Hepatocyte (in vitro differentiated cells): ENCODE measurements around the gene ZDHHC22. TPM values are rescaled to one million over a fixed set of nuclear protein-coding genes. Genes with fewer than 3 reads are reported as not detected.
"Not testable (repeated sequence)": the region's sequence is repeated elsewhere in the genome, so short reads cannot be mapped to it uniquely, and the experiment has no call there.

ENCODE experiments used
- DNase-seq: peaks from one replicate; pipeline ENCODE4 v3.0.0-alpha.2; 2016; ENCODE audit warnings: low spot score
- H2AFZ ChIP-seq: fragments of 200-600 bp; sonication (generic); 2 replicates; pipeline ENCODE4 v1.6.0; 2016; ENCODE audit warnings: antibody characterized with exemption, mild to moderate bottlenecking
- H3K27ac ChIP-seq: fragments of 200-600 bp; sonication (generic); 2 replicates; pipeline ENCODE4 v1.5.1; 2016; ENCODE audit warnings: mild to moderate bottlenecking
- H3K27me3 ChIP-seq: fragments of 200-600 bp; sonication (generic); 2 replicates; pipeline ENCODE4 v1.6.1; 2016
- H3K36me3 ChIP-seq: fragments of 200-600 bp; sonication (generic); replicated peaks from 2 replicates; pipeline ENCODE4 v1.5.1; 2016; ENCODE audit warnings: low read depth; ENCODE audit not compliant: insufficient read depth
- H3K4me1 ChIP-seq: fragments of 200-600 bp; sonication (generic); 2 replicates; pipeline ENCODE4 v1.5.1; 2016; ENCODE audit warnings: mild to moderate bottlenecking, moderate library complexity; ENCODE audit not compliant: insufficient read depth
- H3K4me2 ChIP-seq: fragments of 200-600 bp; sonication (generic); 2 replicates; pipeline ENCODE4 v1.6.0; 2016
- H3K4me3 ChIP-seq: fragments of 200-600 bp; sonication (generic); 2 replicates; pipeline ENCODE4 v1.5.1; 2016; ENCODE audit warnings: mild to moderate bottlenecking
- H3K79me2 ChIP-seq: fragments of 200-600 bp; sonication (generic); 2 replicates; pipeline ENCODE4 v1.6.0; 2017; ENCODE audit warnings: mild to moderate bottlenecking
- H3K9me2 ChIP-seq: fragments of 200-600 bp; sonication (generic); replicated peaks from 2 replicates; pipeline ENCODE4 v1.6.0; 2017; ENCODE audit warnings: mild to moderate bottlenecking; ENCODE audit not compliant: insufficient read depth
- H3K9me3 ChIP-seq: fragments of 200-600 bp; sonication (generic); 2 replicates; pipeline ENCODE4 v1.5.1; 2016; ENCODE audit warnings: low read depth, mild to moderate bottlenecking
- H4K20me1 ChIP-seq: fragments of 200-600 bp; sonication (generic); 2 replicates; pipeline ENCODE4 v1.6.0; 2016; ENCODE audit warnings: mild to moderate bottlenecking; ENCODE audit not compliant: insufficient read depth, poor library complexity, severe bottlenecking
- EZH2 ChIP-seq: fragments of 200-600 bp; sonication (generic); IDR thresholded peaks from 2 replicates; pipeline ENCODE4 v1.6.1; 2016; ENCODE audit warnings: antibody characterized with exemption, mild to moderate bottlenecking, borderline replicate concordance
- EZH2phosphoT487 ChIP-seq: fragments of 200-600 bp; sonication (generic); IDR thresholded peaks from one replicate; pipeline ENCODE4 v1.6.1; 2018; ENCODE audit warnings: antibody characterized with exemption, mild to moderate bottlenecking, low read depth, moderate library complexity; ENCODE audit not compliant: unreplicated experiment, severe bottlenecking
- whole genome bisulfite sequencing: methylation state at CpG from one replicate; pipeline ENCODE4 v1.1.6; 2016; ENCODE audit warnings: low lambda C conversion rate; ENCODE audit errors: missing lambda C conversion rate; 5-methylcytosine and 5-hydroxymethylcytosine counted together
- polyA plus RNA-seq: library from polyadenylated mRNA; unstranded; fragments of >200 nt; fragmentation: Nextera tagmentation; extraction: Ambion mirVana; gene quantifications from 2 replicates; pipeline ENCODE4 v1.2.1, GENCODE V29; 2016
- total RNA-seq: library from RNA; depleted of rRNA; stranded (reverse); fragments of >200 nt; gene quantifications from 2 replicates; pipeline ENCODE4 v1.2.3, GENCODE V29; 2014
- TF ChIP-seq, protein P1 (sequence below): fragments of 200-600 bp; sonication (generic); IDR thresholded peaks from 2 replicates; pipeline ENCODE4 v1.5.1; 2016; ENCODE audit warnings: antibody characterized with exemption, mild to moderate bottlenecking; ENCODE audit not compliant: poor library complexity

Gene ZDHHC22
- total and polyA plus RNA-seq, 2 experiments from 2014 or later, result not detected

DNA sequence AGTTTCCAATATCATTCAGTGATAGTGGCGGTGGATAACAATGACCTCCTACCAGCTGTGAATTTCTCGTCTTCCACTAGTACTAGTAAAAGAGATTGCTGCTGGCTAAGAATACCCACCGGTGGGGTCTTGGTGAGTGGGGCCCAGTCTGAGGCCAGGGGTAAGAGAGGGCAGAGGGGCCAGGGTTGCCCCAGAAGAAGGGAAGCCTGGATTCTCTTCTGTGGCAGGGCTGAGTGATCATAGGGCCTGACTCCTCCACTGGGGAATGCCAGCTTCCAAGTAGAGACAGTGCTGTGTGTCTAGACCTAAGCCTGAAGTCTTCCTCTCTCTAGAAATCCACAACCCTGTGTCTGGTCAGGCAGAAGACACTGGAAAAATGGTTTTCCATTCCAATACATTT is 34.3 kb upstream of the ZDHHC22 start:
- WGBS, result 86% methylated on average over 3 of the region's 3 CpGs
- no peaks in the 10 kb centered on the region for H3K36me3 ChIP-seq
- no peaks in the 10 kb centered on the region for H3K27me3 ChIP-seq
- H3K4me2 ChIP-seq, result no peak overlapping the region
- H2AFZ ChIP-seq, result no peak overlapping the region
- no peaks in the 10 kb centered on the region for H4K20me1 ChIP-seq
- DNase-seq, result no peak
- no peaks in the 10 kb centered on the region for H3K9me3 ChIP-seq
- H3K27ac ChIP-seq, result no peak overlapping the region
- H3K9me2 ChIP-seq, result no peaks in the 10 kb centered on the region
- no peaks in the 10 kb centered on the region for H3K4me1 ChIP-seq
- TF ChIP-seq, protein P1, sequence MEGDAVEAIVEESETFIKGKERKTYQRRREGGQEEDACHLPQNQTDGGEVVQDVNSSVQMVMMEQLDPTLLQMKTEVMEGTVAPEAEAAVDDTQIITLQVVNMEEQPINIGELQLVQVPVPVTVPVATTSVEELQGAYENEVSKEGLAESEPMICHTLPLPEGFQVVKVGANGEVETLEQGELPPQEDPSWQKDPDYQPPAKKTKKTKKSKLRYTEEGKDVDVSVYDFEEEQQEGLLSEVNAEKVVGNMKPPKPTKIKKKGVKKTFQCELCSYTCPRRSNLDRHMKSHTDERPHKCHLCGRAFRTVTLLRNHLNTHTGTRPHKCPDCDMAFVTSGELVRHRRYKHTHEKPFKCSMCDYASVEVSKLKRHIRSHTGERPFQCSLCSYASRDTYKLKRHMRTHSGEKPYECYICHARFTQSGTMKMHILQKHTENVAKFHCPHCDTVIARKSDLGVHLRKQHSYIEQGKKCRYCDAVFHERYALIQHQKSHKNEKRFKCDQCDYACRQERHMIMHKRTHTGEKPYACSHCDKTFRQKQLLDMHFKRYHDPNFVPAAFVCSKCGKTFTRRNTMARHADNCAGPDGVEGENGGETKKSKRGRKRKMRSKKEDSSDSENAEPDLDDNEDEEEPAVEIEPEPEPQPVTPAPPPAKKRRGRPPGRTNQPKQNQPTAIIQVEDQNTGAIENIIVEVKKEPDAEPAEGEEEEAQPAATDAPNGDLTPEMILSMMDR, result no peak
- H3K4me3 ChIP-seq, result no peak overlapping the region
- no peaks in the 10 kb centered on the region for H3K79me2 ChIP-seq

DNA sequence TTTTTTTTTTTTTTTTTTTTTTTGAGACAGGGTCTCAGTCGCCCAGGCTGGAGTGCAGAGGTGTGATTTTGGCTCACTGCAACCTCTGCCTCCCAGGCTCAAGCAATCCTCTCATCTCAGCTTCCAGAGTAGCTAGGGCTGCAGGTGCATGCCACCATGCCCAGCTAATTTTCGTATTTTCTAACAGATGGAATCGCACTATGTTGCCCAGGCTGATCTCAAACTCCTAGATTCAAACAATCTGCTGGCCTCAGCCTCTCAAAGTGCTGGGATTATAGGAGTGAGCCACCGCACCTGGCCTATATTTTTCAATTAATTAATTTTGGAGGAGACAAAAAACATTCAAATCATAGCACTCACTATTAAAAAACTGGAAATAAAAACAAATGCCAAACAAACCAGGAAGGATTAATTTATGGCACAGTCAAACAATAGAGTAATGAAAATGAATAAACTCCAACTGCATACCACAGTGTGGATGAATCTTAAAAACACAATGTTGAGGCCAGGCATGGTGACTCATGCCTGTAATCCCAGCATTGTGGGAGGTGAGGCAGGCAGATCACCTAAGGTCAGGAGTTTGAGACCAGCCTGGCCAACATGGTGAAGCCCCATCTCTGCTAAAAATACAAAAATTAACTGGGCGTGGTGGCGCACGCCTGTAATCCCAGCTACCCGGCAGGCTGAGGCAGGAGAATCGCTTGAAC is 32.5 kb upstream of the ZDHHC22 start:
- H3K9me3 ChIP-seq, H3K36me3 ChIP-seq, H3K27me3 ChIP-seq, H3K9me2 ChIP-seq, H3K4me1 ChIP-seq, H3K4me2 ChIP-seq, H3K79me2 ChIP-seq, H3K27ac ChIP-seq, DNase-seq, H2AFZ ChIP-seq, H3K4me3 ChIP-seq, H4K20me1 ChIP-seq: not testable (repeated sequence)
- WGBS, result 93% methylated on average over 9 of the region's 9 CpGs

DNA sequence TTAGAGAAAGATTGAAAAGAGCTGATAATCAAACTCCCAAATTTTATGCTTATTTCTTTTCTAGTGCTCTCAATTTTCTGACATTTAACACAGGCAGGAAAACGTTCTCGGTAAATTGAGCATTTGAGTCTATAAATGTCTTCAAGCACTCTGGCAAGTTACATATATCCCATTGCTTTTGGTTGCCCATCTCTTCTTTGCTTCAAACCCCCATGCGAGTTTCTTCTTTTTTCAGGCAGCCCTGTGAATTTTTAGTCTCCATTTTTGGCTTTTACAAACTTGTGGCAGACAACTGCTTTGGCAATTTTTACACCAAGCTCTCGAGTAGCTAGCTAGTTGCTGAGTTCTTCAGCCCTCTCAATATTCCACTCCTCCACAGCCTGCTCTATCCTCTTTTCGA is 31.3 kb upstream of the ZDHHC22 start:
- DNase-seq, result no peak
- TF ChIP-seq EZH2phosphoT487 (no peak), EZH2 (no peak)
- TF ChIP-seq, protein P1, result no peak
- no peak overlapping the region for H3K27ac ChIP-seq
- no peaks in the 10 kb centered on the region for H3K4me1 ChIP-seq
- no peaks in the 10 kb centered on the region for H3K9me3 ChIP-seq
- no peak overlapping the region for H3K4me2 ChIP-seq
- no peak overlapping the region for H2AFZ ChIP-seq
- H3K27me3 ChIP-seq, result no peaks in the 10 kb centered on the region
- H3K79me2 ChIP-seq, result no peaks in the 10 kb centered on the region
- 89% methylated on average over 5 of the region's 5 CpGs for WGBS
- no peaks in the 10 kb centered on the region for H4K20me1 ChIP-seq
- H3K4me3 ChIP-seq, result no peak overlapping the region
- H3K9me2 ChIP-seq, result no peaks in the 10 kb centered on the region
- H3K36me3 ChIP-seq, result no peaks in the 10 kb centered on the region

DNA sequence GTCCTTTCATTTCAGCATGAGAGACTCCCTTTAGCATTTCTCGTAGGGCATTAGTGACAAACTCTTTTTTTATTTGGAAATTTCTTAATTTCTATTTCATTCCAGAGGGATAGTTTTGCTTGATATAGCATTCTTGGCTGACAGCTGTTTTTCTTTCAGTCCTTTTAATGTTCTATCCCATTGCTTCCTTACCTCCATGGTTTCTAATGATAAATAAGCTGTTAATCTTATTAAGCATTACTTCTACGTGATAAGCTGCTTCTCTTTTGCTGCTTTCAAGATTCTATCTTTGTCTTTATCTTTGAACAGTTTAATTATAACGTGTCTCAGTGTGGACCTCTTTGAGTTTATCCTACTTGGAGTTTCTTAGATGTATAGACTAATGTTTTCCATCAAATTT is 28.5 kb upstream of the ZDHHC22 start:
- Histone ChIP-seq H3K9me2 (no peaks in the 10 kb centered on the region), H2AFZ (no peak overlapping the region), H3K36me3 (no peaks in the 10 kb centered on the region), H3K9me3 (no peaks in the 10 kb centered on the region), H3K4me1 (no peaks in the 10 kb centered on the region), H4K20me1 (no peaks in the 10 kb centered on the region), H3K4me2 (no peak overlapping the region), H3K27ac (no peak overlapping the region), H3K4me3 (no peak overlapping the region), H3K79me2 (no peaks in the 10 kb centered on the region), H3K27me3 (no peaks in the 10 kb centered on the region)
- 73% methylated on average over 3 of the region's 3 CpGs for WGBS
- TF ChIP-seq EZH2phosphoT487 (no peak), EZH2 (no peak)
- TF ChIP-seq, protein P1, result no peak
- no peak for DNase-seq
